K562 (cell line): ENCODE results near the gene SEC16A. TPM values are rescaled to one million over a fixed set of nuclear protein-coding genes. Genes with fewer than 3 reads are reported as not detected.
A peak's percentile ranks its signal among the peaks of the same experiment; 100 is the strongest.

Experiments
- CHD2 ChIP-seq: IDR thresholded peaks from 2 replicates; pipeline ENCODE4 v1.6.1; 2011; ENCODE audit warnings: low read depth, low read length
- IFI16 ChIP-seq: fragments of 250-450 bp; sonication (Bioruptor Pico); IDR thresholded peaks from 2 replicates; pipeline ENCODE4 v2.1.2; 2022; ENCODE audit warnings: mild to moderate bottlenecking, inconsistent platforms
- PRPF4 ChIP-seq: fragments of 200-400 bp; formaldehyde crosslinking; IDR thresholded peaks from one replicate; pipeline ENCODE4 v1.6.1; 2017; ENCODE audit warnings: low read length, low read depth, mild to moderate bottlenecking; ENCODE audit not compliant: insufficient read depth, poor library complexity, severe bottlenecking
- SMC3 ChIP-seq: conservative IDR thresholded peaks from 2 replicates; pipeline ENCODE4 v1.6.1; 2011; ENCODE audit warnings: low read depth, low read length, improper control_type of control experiment; ENCODE audit not compliant: insufficient read depth
- TRIM24 ChIP-seq, 2 experiments: fragments of 450-650 bp; IDR thresholded peaks; 2 replicates each; pipeline ENCODE4 v1.6.1; 2016
- ZNF316 ChIP-seq: fragments of 450-650 bp; IDR thresholded peaks from 2 replicates; pipeline ENCODE4 v1.6.1; 2016
- polyA plus RNA-seq, 8 experiments: library from polyadenylated mRNA; depleted of rRNA in 4 of 8; stranded (reverse) in 5 of 8; unstranded in 3 of 8; fragments of >200 nt; fragmentation: Nextera tagmentation in 2 of 8; fragmentation: Illumina TruSeq in 1 of 8; extraction: Ambion mirVana in 2 of 8; extraction: Trizol in 1 of 8; gene quantifications; 2 replicates each; pipeline versions ENCODE4 v1.2.1 to v1.2.3, GENCODE V29; 2011 to 2014; ENCODE audit warnings: inconsistent platforms in 1 of 8, missing spikeins in 1 of 8
- total RNA-seq, 7 experiments: library from RNA; depleted of rRNA in 6 of 7; stranded (reverse); fragments of >200 nt in 6 of 7; fragmentation: Illumina TruSeq in 2 of 7; extraction: Trizol in 2 of 7; gene quantifications; 2 replicates each; pipeline versions ENCODE4 v1.2.1 to v1.2.3, GENCODE V29; 2011 to 2021; ENCODE audit warnings: low replicate concordance in 1 of 7
- TF ChIP-seq, protein P1 (sequence below): conservative IDR thresholded peaks from 2 replicates; pipeline ENCODE4 v1.6.1; 2011; ENCODE audit warnings: low read depth, mild to moderate bottlenecking, low read length; ENCODE audit not compliant: control insufficient read depth
- TF ChIP-seq, protein P2 (sequence below), 3 experiments: fragments of 200-800 bp in 1 of 3; fragments of 250-450 bp in 1 of 3; fragments of 450-650 bp in 1 of 3; sonication (Bioruptor Pico) in 1 of 3; sonication (Bioruptor generic) in 1 of 3; formaldehyde crosslinking in 1 of 3; IDR thresholded peaks; 2 replicates each; pipeline versions ENCODE4 v1.6.1 to v1.8.0; 2016 to 2022; ENCODE audit warnings: mild to moderate bottlenecking in 2 of 3, missing genetic modification characterization in 2 of 3, missing compliant biosample characterization in 1 of 3, moderate library complexity in 1 of 3

SEC16A gene
- total and polyA plus RNA-seq, 9 of the 15 experiments (the other 6 are each of a cell fraction or from before 2014, with no cell fraction given): 8.3 to 62.8 (median 14.0) TPM

DNA sequence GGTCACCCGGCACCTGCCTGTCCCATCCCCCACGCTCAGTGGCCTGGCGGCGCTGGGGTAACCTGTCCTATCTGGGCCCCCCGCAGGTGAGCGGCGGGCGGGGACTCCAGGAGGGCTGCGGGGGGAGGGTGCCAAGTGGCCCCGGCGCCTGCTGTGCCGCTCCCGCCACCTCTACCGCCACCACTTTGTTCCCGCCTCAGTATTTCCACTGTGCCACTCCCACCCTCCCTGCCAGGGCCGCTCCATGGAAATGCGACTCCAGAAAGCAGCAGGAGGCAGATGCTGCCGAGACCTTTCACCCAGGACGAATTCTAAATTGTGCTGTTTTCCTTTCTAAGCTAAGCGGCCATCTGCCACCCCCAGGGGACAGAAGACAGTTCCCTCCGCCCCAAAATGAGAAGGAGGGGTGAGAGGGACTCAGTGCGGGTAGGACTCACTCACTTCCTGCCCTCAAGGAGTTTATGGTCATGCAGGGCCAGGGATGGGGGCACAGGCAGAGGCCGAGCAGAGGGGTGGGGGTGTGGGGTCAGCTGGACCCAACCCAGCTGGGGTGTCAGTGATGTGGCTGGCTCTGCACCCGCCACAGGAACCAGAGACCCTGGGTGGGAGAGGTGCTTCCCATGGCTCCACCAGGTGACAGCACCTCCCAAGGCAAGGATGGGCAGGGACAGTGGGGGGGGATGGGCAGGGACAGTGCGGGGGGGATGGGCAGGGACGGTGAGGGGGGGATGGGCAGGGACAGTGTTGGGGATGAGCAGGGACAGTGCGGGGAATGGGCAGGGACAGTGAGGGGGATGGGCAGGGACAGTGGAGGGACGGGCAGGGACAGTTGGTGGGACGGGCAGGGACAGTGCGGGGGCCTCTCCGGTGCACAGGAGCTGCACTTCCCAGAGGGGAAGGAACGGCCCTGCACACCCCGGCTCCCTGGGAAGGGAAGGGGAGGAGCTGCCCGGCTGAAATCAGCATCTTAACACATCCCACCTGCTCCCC is 45.2 kb upstream of the SEC16A start (continued):
- TF ChIP-seq SMC3 (0 out of 2 replicates have a peak, but pooled peaks have one; percentile 8), PRPF4 (peak; percentile 94), CHD2 (peak; percentile 70; the same call in 1 of the 2 replicates), IFI16 (CRISPR knock-in tag) (no peak), ZNF316 (0 out of 2 replicates have a peak, but pooled peaks have one; percentile 36), TRIM24 (IDR thresholded peaks at IDR 0.05) (peak; percentile 30 to 53; a peak in 2 of 4 replicates)
- TF ChIP-seq, protein P1, sequence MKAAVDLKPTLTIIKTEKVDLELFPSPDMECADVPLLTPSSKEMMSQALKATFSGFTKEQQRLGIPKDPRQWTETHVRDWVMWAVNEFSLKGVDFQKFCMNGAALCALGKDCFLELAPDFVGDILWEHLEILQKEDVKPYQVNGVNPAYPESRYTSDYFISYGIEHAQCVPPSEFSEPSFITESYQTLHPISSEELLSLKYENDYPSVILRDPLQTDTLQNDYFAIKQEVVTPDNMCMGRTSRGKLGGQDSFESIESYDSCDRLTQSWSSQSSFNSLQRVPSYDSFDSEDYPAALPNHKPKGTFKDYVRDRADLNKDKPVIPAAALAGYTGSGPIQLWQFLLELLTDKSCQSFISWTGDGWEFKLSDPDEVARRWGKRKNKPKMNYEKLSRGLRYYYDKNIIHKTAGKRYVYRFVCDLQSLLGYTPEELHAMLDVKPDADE: 0 out of 2 replicates have a peak, but pooled peaks have one; percentile 20
- TF ChIP-seq, protein P2, sequence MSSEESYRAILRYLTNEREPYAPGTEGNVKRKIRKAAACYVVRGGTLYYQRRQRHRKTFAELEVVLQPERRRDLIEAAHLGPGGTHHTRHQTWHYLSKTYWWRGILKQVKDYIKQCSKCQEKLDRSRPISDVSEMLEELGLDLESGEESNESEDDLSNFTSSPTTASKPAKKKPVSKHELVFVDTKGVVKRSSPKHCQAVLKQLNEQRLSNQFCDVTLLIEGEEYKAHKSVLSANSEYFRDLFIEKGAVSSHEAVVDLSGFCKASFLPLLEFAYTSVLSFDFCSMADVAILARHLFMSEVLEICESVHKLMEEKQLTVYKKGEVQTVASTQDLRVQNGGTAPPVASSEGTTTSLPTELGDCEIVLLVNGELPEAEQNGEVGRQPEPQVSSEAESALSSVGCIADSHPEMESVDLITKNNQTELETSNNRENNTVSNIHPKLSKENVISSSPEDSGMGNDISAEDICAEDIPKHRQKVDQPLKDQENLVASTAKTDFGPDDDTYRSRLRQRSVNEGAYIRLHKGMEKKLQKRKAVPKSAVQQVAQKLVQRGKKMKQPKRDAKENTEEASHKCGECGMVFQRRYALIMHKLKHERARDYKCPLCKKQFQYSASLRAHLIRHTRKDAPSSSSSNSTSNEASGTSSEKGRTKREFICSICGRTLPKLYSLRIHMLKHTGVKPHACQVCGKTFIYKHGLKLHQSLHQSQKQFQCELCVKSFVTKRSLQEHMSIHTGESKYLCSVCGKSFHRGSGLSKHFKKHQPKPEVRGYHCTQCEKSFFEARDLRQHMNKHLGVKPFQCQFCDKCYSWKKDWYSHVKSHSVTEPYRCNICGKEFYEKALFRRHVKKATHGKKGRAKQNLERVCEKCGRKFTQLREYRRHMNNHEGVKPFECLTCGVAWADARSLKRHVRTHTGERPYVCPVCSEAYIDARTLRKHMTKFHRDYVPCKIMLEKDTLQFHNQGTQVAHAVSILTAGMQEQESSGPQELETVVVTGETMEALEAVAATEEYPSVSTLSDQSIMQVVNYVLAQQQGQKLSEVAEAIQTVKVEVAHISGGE (CRISPR knock-in tag; IDR thresholded peaks at IDR 0.05): peak in 1 of 3 experiments; percentile 62; a peak in 2 of 6 replicates
- TF ChIP-seq, all 486 proteins: peak for 12
